BJ (cell line): Measurements from ENCODE around the gene RAD18. TPM values are rescaled to one million over a fixed set of nuclear protein-coding genes. Genes with fewer than 3 reads are reported as not detected.

Source experiments
- CTCF ChIA-PET: fragments of 350-600 bp; formaldehyde crosslinking; extraction: SDS; loops from one replicate; lab custom pipeline; 2021; ENCODE audit warnings: antibody characterized with exemption, inconsistent platforms; lab: Yijun Ruan, JAX
- POLR2A ChIA-PET: fragments of 300-600 bp; sonication (Branson Sonifier 250); formaldehyde crosslinking; extraction: SDS; loops from one replicate; lab custom pipeline; 2021; ENCODE audit warnings: antibody characterized with exemption; lab: Charles Lee
- DNase-seq: peaks from one replicate; pipeline ENCODE4 v3.0.0-alpha.2; 2011; ENCODE audit warnings: low read depth
- H3K27me3 ChIP-seq: 2 replicates; pipeline ENCODE4 v1.6.0; 2011; ENCODE audit warnings: low read length; ENCODE audit not compliant: control insufficient read depth, insufficient read depth
- H3K36me3 ChIP-seq: 2 replicates; pipeline ENCODE4 v1.5.1; 2011; ENCODE audit warnings: low read length; ENCODE audit not compliant: control insufficient read depth, insufficient read depth
- H3K4me3 ChIP-seq: 2 replicates; pipeline ENCODE4 v1.5.1; 2011; ENCODE audit warnings: low read depth, mild to moderate bottlenecking, control low read depth, low read length
- polyA plus RNA-seq: library from polyadenylated mRNA; depleted of rRNA; stranded (reverse); fragments of >200 nt; gene quantifications from 2 replicates; pipeline ENCODE4 v1.2.3, GENCODE V29; 2011
- TF ChIP-seq, protein P1 (sequence below): IDR thresholded peaks from 2 replicates; pipeline ENCODE4 v1.5.1; 2011; ENCODE audit warnings: low read depth, mild to moderate bottlenecking, control low read depth, inconsistent platforms, low read length, moderate library complexity; ENCODE audit not compliant: insufficient read depth

RAD18 gene
- polyA plus RNA-seq, 1 experiment: 13.8 TPM

DNA sequence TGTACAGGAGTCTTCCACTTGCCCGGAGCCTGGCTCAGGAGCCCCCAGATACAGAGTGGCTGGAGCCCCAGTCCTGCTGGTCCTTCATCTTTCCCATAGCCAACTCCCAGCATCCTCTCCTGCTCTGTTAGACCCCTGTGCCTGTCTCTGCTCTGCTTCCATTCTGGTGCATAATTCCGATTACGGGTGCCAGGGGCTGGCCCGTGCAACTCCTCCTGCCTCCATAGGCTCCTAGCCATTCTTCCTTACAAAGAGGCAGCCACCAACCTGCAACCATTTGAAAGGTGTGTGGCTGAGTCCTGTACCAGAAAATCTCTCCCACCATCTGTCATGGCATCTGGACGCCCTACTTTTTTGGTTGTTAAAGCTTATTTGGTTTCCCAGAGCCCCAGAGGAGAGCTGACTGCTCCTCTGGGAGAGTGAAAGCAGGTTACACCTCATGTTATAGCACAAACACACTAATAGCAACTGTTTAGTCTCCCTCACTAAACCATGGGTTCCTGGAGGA is 5.2 kb upstream of the RAD18 start:
- TF ChIP-seq, protein P1, sequence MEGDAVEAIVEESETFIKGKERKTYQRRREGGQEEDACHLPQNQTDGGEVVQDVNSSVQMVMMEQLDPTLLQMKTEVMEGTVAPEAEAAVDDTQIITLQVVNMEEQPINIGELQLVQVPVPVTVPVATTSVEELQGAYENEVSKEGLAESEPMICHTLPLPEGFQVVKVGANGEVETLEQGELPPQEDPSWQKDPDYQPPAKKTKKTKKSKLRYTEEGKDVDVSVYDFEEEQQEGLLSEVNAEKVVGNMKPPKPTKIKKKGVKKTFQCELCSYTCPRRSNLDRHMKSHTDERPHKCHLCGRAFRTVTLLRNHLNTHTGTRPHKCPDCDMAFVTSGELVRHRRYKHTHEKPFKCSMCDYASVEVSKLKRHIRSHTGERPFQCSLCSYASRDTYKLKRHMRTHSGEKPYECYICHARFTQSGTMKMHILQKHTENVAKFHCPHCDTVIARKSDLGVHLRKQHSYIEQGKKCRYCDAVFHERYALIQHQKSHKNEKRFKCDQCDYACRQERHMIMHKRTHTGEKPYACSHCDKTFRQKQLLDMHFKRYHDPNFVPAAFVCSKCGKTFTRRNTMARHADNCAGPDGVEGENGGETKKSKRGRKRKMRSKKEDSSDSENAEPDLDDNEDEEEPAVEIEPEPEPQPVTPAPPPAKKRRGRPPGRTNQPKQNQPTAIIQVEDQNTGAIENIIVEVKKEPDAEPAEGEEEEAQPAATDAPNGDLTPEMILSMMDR: no peak
- no peaks in the 10 kb centered on the region for H3K27me3 ChIP-seq
- ChIA-PET POLR2A (no interaction called here), CTCF (interaction anchor here (0.7 to 4.7 kb wide), 5 partner anchors 81 to 334 kb away, joined by 3 to 22 read pairs (median 3); partner anchors contain the start of gene OXTR)
- no peak overlapping the region for H3K4me3 ChIP-seq
- no peaks in the 10 kb centered on the region for H3K36me3 ChIP-seq
- DNase-seq: no peak

DNA sequence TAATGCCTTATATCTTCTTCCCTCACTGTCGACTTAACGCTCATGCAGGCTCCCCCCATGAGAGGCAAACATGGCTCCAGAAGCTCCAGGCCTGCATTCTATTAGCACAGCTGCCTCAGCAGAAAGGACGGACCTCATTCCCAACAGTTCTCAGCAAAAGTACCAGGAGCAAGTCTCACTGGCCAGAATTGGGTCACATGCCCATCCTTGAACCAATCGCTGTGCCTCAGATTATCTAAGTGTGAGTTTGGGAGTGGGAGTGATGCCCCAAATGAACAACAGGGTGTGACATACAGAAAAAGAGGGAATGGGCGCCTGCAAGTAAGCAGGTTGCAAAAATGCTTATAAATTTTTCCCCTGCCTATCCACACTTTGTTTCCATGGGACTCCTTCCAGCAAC is 4.3 kb upstream of the RAD18 start:
- POLR2A ChIA-PET: no interaction called here
- DNase-seq: no peak
- CTCF ChIA-PET: interaction anchor here (1.1 to 4.7 kb wide), 4 partner anchors 46 to 335 kb away, joined by 3 to 22 read pairs (median 11); partner anchors contain the start of gene OXTR
- Histone ChIP-seq H3K27me3 (no peaks in the 10 kb centered on the region), H3K36me3 (no peaks in the 10 kb centered on the region), H3K4me3 (no peak overlapping the region)
- TF ChIP-seq, protein P1: no peak

DNA sequence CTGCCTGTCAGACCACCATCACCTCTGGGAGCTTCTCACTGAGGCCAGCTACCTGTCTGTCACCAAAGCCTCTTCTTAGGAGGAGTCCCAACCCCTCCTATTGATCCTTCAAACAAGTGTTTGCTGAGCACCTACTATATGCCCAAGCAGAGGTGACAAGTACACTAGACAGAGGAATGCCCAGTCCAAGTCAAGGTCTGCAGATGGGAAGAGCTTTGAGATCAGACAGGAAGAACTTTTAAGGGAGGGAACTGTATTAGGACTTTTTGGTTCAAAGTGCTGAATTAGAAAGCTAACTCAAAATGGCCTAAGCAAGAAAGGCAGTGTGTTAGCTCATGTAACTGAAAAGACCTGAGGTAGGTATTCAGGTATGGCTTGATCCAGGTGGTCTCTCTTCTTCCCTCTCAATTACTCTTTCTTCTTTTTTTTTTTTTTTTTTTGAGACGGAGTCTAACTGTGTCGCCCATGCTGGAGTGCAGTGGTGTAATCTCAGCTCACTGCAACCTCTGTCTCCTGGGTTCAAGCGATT is 3.6 kb upstream of the RAD18 start:
- POLR2A ChIA-PET: no interaction called here
- TF ChIP-seq, protein P1: no peak
- no peaks in the 10 kb centered on the region for H3K27me3 ChIP-seq
- H3K36me3 ChIP-seq: no peaks in the 10 kb centered on the region
- DNase-seq: no peak
- H3K4me3 ChIP-seq: no peak overlapping the region
- CTCF ChIA-PET: interaction anchor here (0.6 to 4.7 kb wide), 5 partner anchors 47 to 336 kb away, joined by 3 to 22 read pairs (median 6); partner anchors contain the start of gene OXTR

- TF ChIP-seq, protein P1: no peak
- no peaks in the 10 kb centered on the region for H3K27me3 ChIP-seq
- ChIA-PET POLR2A (no interaction called here), CTCF (interaction anchor here (0.6 to 4.7 kb wide), 7 partner anchors 11 to 344 kb away, joined by 3 to 22 read pairs (median 5); partner anchors contain the start of gene OXTR)
- no peak for DNase-seq
- H3K4me3 ChIP-seq: no peak overlapping the region
- H3K36me3 ChIP-seq: no peaks in the 10 kb centered on the region
Observed at GRCh38 chr3:8966150-8966819, 3.0 kb upstream of the RAD18 start.
